ENCODE results near the gene LRG1. TPM values are rescaled to one million over a fixed set of nuclear protein-coding genes. Genes with fewer than 3 reads are reported as not detected.

Gene LRG1
- 1.0 TPM for total RNA-seq (ENCODE audit: unreplicated experiment)
- long read RNA-seq: 0 reads

GRCh38 chr19:4539693-4540581, at the start of gene LRG1:
Gene LRG1, minus strand, starts transcription at chr19:4540036. Its CDS starts 23 bp downstream, at chr19:4540013.
- no peak within 1 kb of the TSS for H3K27ac Mint-ChIP-seq (ENCODE audit: unreplicated experiment)
- DNase-seq: no peak
- peaks cover 11% of the 10 kb centered on the region for H3K36me3 Mint-ChIP-seq (ENCODE audit: unreplicated experiment)
- H3K27me3 Mint-ChIP-seq (ENCODE audit: unreplicated experiment): peaks cover 10% of the 10 kb centered on the region
- no peaks in the 10 kb centered on the region for H3K4me1 Mint-ChIP-seq (ENCODE audit: low read depth, unreplicated experiment)
- H3K9me3 Mint-ChIP-seq (ENCODE audit: unreplicated experiment): peaks cover 4% of the 10 kb centered on the region
- TF ChIP-seq, protein P1, sequence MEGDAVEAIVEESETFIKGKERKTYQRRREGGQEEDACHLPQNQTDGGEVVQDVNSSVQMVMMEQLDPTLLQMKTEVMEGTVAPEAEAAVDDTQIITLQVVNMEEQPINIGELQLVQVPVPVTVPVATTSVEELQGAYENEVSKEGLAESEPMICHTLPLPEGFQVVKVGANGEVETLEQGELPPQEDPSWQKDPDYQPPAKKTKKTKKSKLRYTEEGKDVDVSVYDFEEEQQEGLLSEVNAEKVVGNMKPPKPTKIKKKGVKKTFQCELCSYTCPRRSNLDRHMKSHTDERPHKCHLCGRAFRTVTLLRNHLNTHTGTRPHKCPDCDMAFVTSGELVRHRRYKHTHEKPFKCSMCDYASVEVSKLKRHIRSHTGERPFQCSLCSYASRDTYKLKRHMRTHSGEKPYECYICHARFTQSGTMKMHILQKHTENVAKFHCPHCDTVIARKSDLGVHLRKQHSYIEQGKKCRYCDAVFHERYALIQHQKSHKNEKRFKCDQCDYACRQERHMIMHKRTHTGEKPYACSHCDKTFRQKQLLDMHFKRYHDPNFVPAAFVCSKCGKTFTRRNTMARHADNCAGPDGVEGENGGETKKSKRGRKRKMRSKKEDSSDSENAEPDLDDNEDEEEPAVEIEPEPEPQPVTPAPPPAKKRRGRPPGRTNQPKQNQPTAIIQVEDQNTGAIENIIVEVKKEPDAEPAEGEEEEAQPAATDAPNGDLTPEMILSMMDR (IDR thresholded peaks at IDR 0.05; ENCODE audit: partially characterized antibody, unreplicated experiment): no peak
- peak within 1 kb of the TSS; percentile 6 for H3K4me3 Mint-ChIP-seq (ENCODE audit: unreplicated experiment)

- H3K27ac Mint-ChIP-seq (ENCODE audit: unreplicated experiment): peak overlapping the region; percentile 87
- DNase-seq: no peak
- TF ChIP-seq, protein P1 (IDR thresholded peaks at IDR 0.05; ENCODE audit: partially characterized antibody, unreplicated experiment): no peak
- H3K9me3 Mint-ChIP-seq (ENCODE audit: unreplicated experiment): peaks cover 10% of the 10 kb centered on the region
- peak overlapping the region; percentile 15 for H3K4me3 Mint-ChIP-seq (ENCODE audit: unreplicated experiment)
- H3K4me1 Mint-ChIP-seq (ENCODE audit: low read depth, unreplicated experiment): peaks cover 25% of the 10 kb centered on the region
- peaks cover 11% of the 10 kb centered on the region for H3K27me3 Mint-ChIP-seq (ENCODE audit: unreplicated experiment)
- no peaks in the 10 kb centered on the region for H3K36me3 Mint-ChIP-seq (ENCODE audit: unreplicated experiment)
Measured at GRCh38 chr19:4588291-4588761, 48.5 kb upstream of the LRG1 start.

GRCh38 chr19:4587527-4587926, 47.7 kb upstream of the LRG1 start:
- TF ChIP-seq, protein P1 (IDR thresholded peaks at IDR 0.05; ENCODE audit: partially characterized antibody, unreplicated experiment): no peak
- no peak for DNase-seq
- peaks cover 11% of the 10 kb centered on the region for H3K27me3 Mint-ChIP-seq (ENCODE audit: unreplicated experiment)

DNA sequence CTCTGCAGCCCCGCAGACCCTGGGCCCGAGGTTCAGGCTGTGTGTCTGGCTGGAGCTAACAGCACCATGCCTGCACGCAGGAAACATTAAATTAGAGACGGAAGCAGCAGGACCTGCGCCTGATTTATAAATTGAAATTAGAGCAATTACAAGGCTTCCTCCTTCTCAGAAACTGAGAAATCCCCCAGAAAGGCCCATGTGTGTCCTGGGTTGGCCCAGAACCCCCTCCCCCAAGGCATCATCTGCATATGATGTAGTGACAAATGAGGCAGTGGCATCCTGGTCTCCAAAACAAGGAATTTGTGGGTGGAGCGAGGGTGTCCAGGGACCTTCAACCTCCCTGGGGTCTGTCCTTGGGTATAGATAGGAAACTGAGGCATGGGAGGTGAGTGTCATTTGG, 46.9 kb upstream of the LRG1 start:
- H3K4me1 Mint-ChIP-seq (ENCODE audit: low read depth, unreplicated experiment): peaks cover 22% of the 10 kb centered on the region
- DNase-seq: no peak
- H3K27ac Mint-ChIP-seq (ENCODE audit: unreplicated experiment): no peak overlapping the region
- TF ChIP-seq, protein P1 (IDR thresholded peaks at IDR 0.05; ENCODE audit: partially characterized antibody, unreplicated experiment): no peak
- no peaks in the 10 kb centered on the region for H3K36me3 Mint-ChIP-seq (ENCODE audit: unreplicated experiment)
- peaks cover 15% of the 10 kb centered on the region for H3K9me3 Mint-ChIP-seq (ENCODE audit: unreplicated experiment)
- peaks cover 14% of the 10 kb centered on the region for H3K27me3 Mint-ChIP-seq (ENCODE audit: unreplicated experiment)
- H3K4me3 Mint-ChIP-seq (ENCODE audit: unreplicated experiment): no peak overlapping the region

More at GRCh38 chr19:4587527-4587926, 47.7 kb upstream of the LRG1 start:
- Mint-ChIP-seq H3K9me3 (ENCODE audit: unreplicated experiment) (peaks cover 11% of the 10 kb centered on the region), H3K4me3 (ENCODE audit: unreplicated experiment) (no peak overlapping the region), H3K4me1 (ENCODE audit: low read depth, unreplicated experiment) (peaks cover 24% of the 10 kb centered on the region), H3K36me3 (ENCODE audit: unreplicated experiment) (no peaks in the 10 kb centered on the region), H3K27ac (ENCODE audit: unreplicated experiment) (peak overlapping the region; percentile 62)

GRCh38 chr19:4586245-4586644, 46.4 kb upstream of the LRG1 start:
- Mint-ChIP-seq H3K4me1 (ENCODE audit: low read depth, unreplicated experiment) (peaks cover 18% of the 10 kb centered on the region), H3K27me3 (ENCODE audit: unreplicated experiment) (peaks cover 14% of the 10 kb centered on the region), H3K36me3 (ENCODE audit: unreplicated experiment) (no peaks in the 10 kb centered on the region), H3K4me3 (ENCODE audit: unreplicated experiment) (peak overlapping the region; percentile 63), H3K27ac (ENCODE audit: unreplicated experiment) (peak overlapping the region; percentile 87), H3K9me3 (ENCODE audit: unreplicated experiment) (peaks cover 13% of the 10 kb centered on the region)
- TF ChIP-seq, protein P1 (IDR thresholded peaks at IDR 0.05; ENCODE audit: partially characterized antibody, unreplicated experiment): no peak
- DNase-seq: no peak
